SH-SY5Y (cell line): ENCODE measurements around the gene KTI12.

ENCODE experiments used
- GATA2 ChIP-seq: IDR thresholded peaks from 2 replicates; pipeline ENCODE4 v1.6.1; 2011; ENCODE audit warnings: mild to moderate bottlenecking, low read depth, low read length
- GATA3 ChIP-seq: IDR thresholded peaks from 2 replicates; pipeline ENCODE4 v1.6.1; 2011; ENCODE audit warnings: low read depth, mild to moderate bottlenecking, low read length, moderate library complexity

DNA sequence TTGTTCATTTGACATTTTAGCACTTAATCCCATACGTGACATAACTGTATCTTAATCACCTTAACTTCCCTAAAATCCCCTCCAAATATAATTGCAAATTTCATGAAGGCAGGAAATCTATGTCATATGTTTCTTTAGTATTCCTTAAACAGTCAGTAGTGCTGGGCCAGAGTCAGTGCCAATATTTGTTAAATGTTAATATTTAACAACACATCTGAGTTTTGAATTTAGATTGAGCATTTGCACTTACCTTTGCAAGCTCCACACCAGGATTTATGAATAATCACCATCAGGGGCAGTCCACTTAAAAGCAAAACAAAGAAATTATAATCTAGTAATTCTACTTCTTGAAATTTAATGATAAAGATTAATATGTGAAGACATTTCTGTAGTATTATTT, 5.3 kb downstream of the KTI12 start:
- no peak for TF ChIP-seq GATA3
- TF ChIP-seq GATA2: no peak
